Hematopoietic multipotent progenitor cell treated with erythropoietin and hydrocortisone succinate and interleukin-3 and kit ligand, for 4 days (in vitro differentiated cells): ENCODE measurements around the gene PLB1.

Experiments used
- DNase-seq: peaks from one replicate; pipeline ENCODE4 v3.0.0-alpha.2; 2015

The PLB1 gene

DNA sequence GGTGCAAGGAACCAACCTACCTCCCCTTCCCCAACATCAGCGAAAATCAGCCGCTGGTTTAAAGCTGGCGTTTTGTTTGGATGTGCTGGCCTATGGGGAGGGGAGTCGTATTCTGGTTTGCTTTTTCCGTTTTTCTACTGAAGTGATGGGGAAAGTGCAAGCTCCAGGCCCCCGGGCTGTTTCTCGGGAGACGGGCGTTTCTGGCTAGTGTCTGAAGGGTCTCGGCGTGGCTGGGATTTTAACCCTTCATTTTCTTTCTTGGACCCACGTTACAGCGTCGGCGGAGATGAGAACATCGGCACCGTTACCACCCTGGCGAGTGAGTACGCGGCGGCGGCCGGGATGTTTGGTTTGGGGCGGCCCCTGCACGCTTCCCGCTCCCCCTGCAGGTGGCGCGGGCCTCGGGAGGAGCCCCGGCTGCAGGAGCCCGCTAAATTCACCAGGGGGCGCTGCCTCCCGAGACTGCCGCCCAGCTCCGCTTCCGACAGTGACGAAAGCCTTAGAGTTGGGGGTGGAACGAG is 70.7 kb downstream of the PLB1 start:
- DNase-seq, result peak; percentile 92

GRCh38 chr2:28567061-28567471 is 71.2 kb downstream of the PLB1 start:
- DNase-seq, result peak; percentile 43

DNA sequence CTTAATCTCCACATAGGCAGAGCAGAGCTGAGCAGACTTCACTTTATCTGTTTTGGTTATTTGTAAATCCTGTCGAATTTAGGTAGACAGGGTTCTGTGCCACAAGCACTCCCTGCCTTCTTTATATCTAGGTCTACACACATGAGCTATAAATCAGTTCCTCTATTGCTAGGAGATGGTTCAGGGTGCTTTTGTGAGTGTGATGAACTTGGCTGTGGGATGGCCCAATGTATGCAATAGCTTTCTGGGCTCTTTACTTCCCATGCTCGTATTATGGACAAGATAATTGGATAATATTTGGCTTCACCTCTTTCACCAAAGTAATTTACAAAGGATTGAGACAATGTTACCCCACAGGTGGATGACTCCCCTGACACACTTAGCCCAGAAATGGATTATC is 72.2 kb downstream of the PLB1 start:
- DNase-seq, result no peak

- DNase-seq, result no peak
These were observed 72.7 kb downstream of the PLB1 start for GRCh38 chr2:28568533-28568932.

GRCh38 chr2:28570431-28570830 is 74.6 kb downstream of the PLB1 start:
- no peak for DNase-seq

GRCh38 chr2:28576714-28577113 is 80.9 kb downstream of the PLB1 start:
- no peak for DNase-seq

DNA sequence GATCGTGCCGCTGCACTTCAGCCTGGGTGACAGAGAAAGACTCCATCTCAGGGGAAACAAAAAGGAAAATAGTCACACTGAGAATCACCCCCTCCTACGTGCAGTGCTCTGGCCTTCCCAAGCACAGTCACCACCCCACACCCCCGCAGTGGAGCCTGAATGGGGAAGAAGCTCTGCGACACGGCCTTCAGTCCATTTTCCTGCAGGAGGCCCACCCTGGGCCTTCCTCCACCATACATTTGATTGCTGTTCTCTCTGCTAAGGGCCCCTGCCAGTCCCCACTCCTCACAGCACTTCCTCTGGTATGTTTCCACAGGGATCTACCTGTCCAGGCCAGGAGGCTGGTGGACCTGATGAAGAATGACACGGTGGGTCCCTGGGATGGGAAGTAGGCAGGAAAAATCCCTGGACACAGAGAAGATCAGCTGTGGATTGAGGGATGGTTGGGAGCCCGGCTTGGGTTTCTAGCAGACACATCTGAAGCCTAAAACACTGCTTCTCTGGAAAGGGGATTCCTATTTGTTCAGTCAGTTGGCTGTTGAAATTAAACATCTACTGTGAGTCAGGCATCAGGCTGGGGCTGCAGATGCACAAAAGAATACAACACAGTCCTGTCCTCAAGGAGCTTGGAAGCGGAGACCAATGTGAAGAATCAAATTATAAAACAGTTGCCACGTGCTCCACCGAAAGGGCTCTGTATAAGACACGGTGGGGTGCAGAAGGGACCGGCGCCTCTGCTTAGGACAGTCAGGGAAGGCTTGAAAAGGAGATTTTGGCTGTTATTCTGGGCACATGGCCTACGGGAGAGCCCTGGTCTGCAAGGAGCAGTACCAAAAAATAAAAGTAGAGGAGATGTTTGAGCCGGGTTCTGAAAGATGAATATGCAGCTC is 82.2 kb downstream of the PLB1 start:
- DNase-seq, result no peak

- no peak for DNase-seq
These were observed 82.9 kb downstream of the PLB1 start for GRCh38 chr2:28578774-28579173.

GRCh38 chr2:28579606-28580005 is 83.7 kb downstream of the PLB1 start:
- no peak for DNase-seq

- DNase-seq, result no peak
These were observed 84.2 kb downstream of the PLB1 start for GRCh38 chr2:28580078-28580477.

- DNase-seq, result no peak
These were observed 85.5 kb downstream of the PLB1 start for GRCh38 chr2:28581312-28581711.

- no peak for DNase-seq
These were observed 86.3 kb downstream of the PLB1 start for GRCh38 chr2:28582152-28582551.

- no peak for DNase-seq
These were observed 86.7 kb downstream of the PLB1 start for GRCh38 chr2:28582595-28582994.

DNA sequence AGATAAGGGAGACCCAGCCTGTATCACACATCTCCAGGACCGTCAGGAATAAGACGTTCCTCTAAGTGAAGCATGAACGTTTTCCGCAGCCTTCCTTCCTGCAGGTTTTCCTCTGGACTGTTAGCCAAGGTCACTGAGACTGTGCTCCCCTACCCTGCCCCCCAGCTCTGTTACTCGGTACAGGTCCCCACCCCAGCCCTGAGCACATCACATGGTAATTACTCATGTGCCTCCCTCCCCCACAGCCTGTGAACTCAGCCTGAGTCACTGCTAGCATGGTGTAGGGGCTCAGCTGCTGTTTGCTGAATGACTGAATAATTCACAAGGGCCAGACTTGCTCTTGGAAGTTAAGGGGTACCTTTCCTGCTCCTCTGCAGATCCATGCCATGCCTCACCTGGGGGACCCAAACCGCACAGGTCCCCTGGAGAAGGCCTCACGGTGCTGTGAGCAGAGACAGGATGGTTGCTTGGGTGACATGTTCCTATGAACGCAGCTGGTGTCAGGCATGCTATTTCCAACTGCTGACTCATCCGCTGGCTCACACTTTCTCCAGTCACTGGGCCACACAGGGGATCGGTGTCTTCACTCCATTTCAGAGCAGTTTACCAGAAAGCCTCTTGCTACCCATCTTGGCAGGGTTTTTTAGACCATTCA is 88.2 kb downstream of the PLB1 start:
- DNase-seq, result peak; percentile 77

DNA sequence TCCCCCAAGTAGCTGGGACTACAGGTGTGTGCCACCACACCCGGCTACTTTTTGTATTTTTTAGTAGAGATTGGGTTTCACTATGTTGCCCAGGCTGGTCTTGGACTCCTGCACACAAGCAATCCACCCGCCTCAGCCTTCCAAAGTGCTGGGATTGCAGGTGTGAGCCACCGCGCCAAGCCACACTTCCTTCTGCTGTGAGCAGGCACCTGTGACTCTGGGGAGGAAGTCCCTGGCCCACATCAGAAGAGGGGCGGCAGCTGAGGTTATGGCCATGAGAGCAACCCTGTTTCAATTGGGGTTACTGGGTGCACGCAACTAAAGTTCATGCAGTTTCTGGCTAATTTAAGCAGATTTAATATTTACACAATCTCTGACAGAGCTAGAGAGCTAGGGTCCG is 91.0 kb downstream of the PLB1 start:
- DNase-seq, result no peak

GRCh38 chr2:28587526-28588291 is 91.8 kb downstream of the PLB1 start:
- no peak for DNase-seq

DNA sequence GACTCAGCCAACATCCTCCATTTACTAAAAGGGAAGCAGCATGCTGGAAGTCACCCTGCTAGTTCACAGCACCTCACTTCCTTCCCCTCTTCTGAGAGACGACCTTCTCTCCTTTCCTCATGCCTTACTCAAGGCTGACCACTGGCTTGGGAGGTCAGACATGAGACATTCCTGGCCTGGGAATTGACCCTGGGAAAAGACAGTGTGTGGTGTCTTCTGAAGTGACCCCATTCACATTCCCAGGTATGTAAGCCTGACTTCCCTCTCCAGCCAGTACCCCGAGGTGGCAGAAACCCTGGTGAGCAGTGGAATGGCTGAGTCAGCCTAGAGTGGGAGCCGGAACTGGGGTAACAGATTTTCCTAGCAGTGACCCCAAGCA is 92.4 kb downstream of the PLB1 start:
- no peak for DNase-seq

DNA sequence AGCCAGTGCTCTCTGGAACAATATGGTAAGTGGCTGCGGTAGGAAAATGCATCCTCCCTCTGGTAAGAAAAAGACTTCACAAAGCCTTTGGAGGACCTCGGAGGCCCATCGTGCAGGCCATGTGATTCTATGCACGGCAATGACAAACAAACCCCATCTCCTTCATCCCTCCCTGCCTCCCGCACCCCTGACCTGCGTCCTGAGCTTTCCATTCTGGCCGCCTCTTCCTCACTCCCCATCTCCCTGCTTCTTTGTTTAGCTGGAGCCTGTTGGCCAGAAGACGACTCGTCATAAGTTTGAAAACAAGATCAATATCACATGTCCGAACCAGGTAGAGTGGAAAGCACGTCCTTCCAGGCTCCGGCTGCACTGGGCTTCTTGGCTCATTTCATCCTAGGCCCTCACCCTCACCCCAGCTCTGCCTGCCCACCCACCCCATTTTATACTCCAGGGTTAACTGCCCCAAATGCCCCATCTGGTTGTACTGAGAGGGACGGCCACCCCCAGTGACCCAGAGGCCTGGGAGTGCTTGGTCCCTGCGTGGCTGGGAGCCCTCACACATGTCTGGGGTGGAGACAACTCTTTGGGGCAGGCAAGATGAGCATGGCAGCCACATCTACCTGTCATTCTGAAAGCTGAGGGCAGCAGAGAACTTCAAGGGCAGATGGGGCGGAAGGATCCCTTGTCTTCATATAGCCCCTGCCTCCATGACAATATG is 94.0 kb downstream of the PLB1 start:
- DNase-seq, result no peak

DNA sequence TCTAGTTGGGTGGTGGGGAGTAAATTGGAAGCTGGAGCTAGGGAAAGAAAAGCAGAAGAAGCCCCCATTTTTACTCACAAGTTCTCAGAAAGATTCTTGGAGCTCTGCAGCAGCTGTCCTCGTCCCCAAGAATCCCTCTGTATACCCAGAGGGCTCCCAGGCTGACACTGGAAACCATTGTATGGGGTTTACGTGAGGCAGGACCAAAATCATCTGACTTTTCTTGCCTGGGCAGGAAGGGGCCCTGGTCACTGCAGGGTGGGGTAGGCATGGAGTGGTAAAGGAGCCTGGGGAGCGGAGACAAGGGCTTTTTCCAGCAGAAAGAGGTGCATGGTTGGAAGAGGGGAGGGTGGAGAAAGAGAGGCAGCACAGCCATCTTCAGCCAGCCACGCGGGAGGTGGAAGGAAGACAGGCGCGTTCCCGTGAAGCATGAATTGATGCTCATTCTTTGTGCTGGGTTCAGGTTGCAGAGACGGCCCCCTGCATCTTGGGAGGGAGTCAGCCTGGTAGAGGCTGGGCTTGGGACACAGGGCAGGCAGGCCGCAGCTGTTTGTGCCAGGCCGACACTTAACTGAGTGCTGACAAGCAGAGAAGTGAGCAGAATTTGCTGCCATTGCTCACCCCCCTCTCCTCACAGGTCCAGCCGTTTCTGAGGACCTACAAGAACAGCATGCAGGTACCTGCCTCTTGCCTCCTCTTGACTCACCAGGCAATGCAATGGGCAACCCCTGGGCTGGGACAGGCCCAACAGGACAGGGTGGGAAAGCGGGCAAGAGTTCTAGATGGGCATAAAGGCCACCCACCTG is 94.8 kb downstream of the PLB1 start:
- no peak for DNase-seq

GRCh38 chr2:28591711-28592335 is 96.0 kb downstream of the PLB1 start:
- no peak for DNase-seq

DNA sequence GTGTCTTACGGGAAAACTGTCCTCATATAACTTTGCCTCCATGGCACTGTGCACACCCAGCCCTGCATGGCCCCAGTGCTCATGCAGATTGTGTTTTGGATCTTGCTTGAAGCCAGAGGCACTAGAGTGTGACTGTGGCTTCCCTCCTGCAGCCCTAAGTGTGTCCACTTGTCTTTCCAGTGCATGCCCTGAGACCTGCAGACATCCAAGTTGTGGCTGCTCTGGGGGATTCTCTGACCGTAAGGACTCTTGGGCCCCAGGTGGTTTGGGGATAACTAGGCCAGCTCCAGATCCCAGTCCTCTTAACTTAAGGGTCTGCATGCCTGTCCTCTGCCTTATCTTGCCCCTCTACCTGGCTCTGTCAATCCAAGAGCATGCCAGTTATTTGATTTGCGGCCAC is 96.6 kb downstream of the PLB1 start:
- no peak for DNase-seq
